Mesodermal cell (in vitro differentiated cells): ENCODE data around the gene CXCR1. TPM values are rescaled to one million over a fixed set of nuclear protein-coding genes. Genes with fewer than 3 reads are reported as not detected.

Experiments used
- H3K27ac ChIP-seq: 2 replicates; pipeline ENCODE4 v1.7.0; 2013; ENCODE audit warnings: mild to moderate bottlenecking, low read depth, low read length, moderate library complexity; ENCODE audit not compliant: severe bottlenecking
- H3K36me3 ChIP-seq: 2 replicates; pipeline ENCODE4 v1.7.1; 2013; ENCODE audit warnings: mild to moderate bottlenecking, low read length, moderate library complexity; ENCODE audit not compliant: control insufficient read depth, insufficient read depth
- H3K4me1 ChIP-seq: one replicate; pipeline ENCODE4 v1.7.1; 2013; ENCODE audit warnings: mild to moderate bottlenecking, low read length; ENCODE audit not compliant: insufficient read depth, control insufficient read depth, poor library complexity, severe bottlenecking
- H3K4me3 ChIP-seq: 2 replicates; pipeline ENCODE4 v1.7.0; 2013; ENCODE audit warnings: low read length, control low read depth, mild to moderate bottlenecking; ENCODE audit not compliant: insufficient read depth, poor library complexity, severe bottlenecking; ENCODE audit errors: extremely low read depth
- H3K9me3 ChIP-seq: 2 replicates; pipeline ENCODE4 v1.7.1; 2013; ENCODE audit warnings: mild to moderate bottlenecking, low read length, moderate library complexity; ENCODE audit not compliant: control insufficient read depth
- WGBS, 2 experiments: methylation state at CpG; one replicate each; pipeline ENCODE4 v1.1.5; 2013; ENCODE audit warnings: missing lambda C conversion rate in 2 of 2; ENCODE audit not compliant: insufficient coverage in 2 of 2; 5-methylcytosine and 5-hydroxymethylcytosine counted together
- polyA plus RNA-seq, 2 experiments: library from polyadenylated mRNA; stranded (reverse); fragments of 50-300 nt; gene quantifications; one replicate each; pipeline ENCODE4 v1.2.3, GENCODE V29; 2013

Gene CXCR1
- not detected for polyA plus RNA-seq (2013, experiment 1 of 2)
- not detected for polyA plus RNA-seq (2013, experiment 2 of 2)

DNA sequence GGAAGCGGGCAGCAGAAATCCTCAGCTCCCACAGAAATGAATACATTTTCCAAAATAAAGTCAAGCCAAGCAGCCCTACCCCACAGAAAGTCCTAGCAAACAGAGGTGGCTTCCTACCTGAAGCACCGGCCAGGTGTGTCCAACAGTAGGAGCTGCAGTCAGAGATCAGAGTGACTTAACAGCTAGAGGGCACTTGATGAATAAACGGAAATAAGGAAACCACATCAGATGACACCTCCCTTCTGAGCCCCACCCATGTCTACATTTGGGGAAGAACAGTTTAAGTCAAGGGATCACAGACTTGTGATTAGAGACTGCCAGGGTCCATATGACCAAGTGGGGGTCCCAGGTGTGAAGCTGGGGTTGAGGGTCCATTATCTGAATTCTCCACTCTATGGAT, at the start of gene CXCR1:
Gene CXCR1 (minus strand): TSS at position 172 of the 400 bp plus-strand sequence. CDS start 1,751 bp downstream, outside the sequence.
- H3K27ac ChIP-seq, result no peak within 1 kb of the TSS
- no peaks in the 10 kb centered on the region for H3K9me3 ChIP-seq
- no peak within 1 kb of the TSS for H3K4me3 ChIP-seq
- no peaks in the 10 kb centered on the region for H3K36me3 ChIP-seq
- 84 to 85% methylated on average over 2 of the region's 3 CpGs for WGBS, 2 experiments
- no peaks in the 10 kb centered on the region for H3K4me1 ChIP-seq

DNA sequence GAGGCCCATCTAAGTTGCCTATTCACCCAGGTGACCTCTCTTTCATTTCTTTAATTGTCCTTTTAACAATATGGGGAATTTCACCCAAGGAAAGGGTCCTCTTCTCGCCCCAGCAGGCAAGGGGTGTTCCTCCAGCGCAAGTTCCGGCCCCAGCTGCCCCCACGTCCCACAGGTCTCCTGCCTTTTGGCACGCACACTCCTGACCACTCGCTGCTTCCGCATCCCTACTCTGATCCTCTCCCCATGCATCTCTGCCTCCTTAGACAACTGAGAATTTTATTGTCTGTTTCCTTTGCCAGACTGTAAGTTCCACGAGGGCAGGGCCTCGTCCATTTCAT, 49.5 kb upstream of the CXCR1 start:
- Histone ChIP-seq H3K36me3 (peaks cover 19% of the 10 kb centered on the region), H3K27ac (peak overlapping the region; percentile 84), H3K4me3 (peak overlapping the region; percentile 100), H3K4me1 (peaks cover 9% of the 10 kb centered on the region), H3K9me3 (no peaks in the 10 kb centered on the region)
- WGBS, 2 experiments, result 85 to 94% methylated on average over 7 of the region's 9 CpGs

DNA sequence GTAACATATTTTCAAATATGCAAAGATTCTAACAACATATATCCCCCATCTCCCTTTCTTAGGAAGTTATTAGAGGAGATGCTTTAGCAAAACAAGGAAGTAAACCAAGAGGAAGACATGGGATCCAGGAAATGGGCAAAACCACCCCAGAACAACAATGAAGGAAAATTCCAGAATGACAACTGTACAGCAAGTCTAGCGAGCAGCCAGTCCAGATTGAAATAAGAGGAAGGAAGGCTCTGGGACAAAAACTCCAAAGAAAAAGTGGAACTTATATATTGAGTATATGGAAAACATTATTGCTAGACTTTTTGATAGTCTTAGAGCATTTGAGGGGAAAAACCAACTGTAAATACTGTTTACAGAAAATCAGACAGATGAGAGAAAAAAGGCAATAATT, 47.4 kb upstream of the CXCR1 start:
- no peaks in the 10 kb centered on the region for H3K4me1 ChIP-seq
- no peaks in the 10 kb centered on the region for H3K36me3 ChIP-seq
- no peak overlapping the region for H3K4me3 ChIP-seq
- H3K27ac ChIP-seq, result no peak overlapping the region
- 100% methylated on average over 1 of the region's 1 CpG; no CpG with 5 or more reads in 1 of the 2 experiments for WGBS, 2 experiments
- H3K9me3 ChIP-seq, result no peaks in the 10 kb centered on the region

DNA sequence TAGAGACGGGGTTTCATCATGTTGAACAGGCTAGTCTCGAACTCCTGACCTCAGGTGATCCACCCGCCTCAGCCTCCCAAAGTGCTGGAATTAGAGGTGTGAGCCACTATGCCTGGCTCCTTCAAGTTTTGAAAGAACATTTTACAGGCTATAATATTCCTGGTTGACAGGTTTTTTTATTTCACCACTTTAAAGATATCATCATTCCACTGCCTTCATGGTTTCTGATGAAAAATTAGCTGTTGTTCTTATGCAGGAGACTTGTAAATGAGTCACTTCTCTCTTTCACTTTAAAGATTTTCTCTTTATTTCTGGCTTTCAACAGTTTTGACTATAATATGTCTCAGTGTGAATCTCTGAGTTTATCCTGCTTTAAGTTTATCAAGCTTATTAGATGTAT, 42.3 kb upstream of the CXCR1 start:
- Histone ChIP-seq H3K4me3 (no peak overlapping the region), H3K36me3 (no peaks in the 10 kb centered on the region), H3K27ac (no peak overlapping the region), H3K4me1 (no peaks in the 10 kb centered on the region), H3K9me3 (no peaks in the 10 kb centered on the region)
- WGBS, 2 experiments, result 97% methylated on average over 3 of the region's 3 CpGs

DNA sequence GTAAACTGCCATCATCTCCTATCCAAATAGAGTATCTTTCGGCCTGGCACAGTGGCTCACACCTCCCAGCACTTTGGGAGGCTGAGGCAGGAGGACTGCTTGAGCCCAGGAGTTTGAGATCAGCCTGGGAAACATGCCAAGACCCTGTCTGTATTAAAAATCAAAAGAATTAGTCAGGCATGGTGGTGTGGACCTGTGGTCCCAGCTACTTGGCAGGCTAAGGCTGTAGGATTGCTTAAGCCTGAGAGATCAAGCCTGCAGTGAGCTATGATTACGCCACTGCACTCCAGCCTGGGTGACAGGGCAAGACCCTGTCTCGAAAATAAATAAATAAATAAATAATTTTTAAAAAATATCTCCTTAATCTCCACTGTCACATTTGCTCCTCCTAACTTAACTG, 35.5 kb upstream of the CXCR1 start:
- Histone ChIP-seq H3K9me3 (no peaks in the 10 kb centered on the region), H3K4me3 (no peak overlapping the region), H3K4me1 (no peaks in the 10 kb centered on the region), H3K36me3 (no peaks in the 10 kb centered on the region), H3K27ac (no peak overlapping the region)
- 80% methylated on average over 1 of the region's 3 CpGs; no CpG with 5 or more reads in 1 of the 2 experiments for WGBS, 2 experiments

DNA sequence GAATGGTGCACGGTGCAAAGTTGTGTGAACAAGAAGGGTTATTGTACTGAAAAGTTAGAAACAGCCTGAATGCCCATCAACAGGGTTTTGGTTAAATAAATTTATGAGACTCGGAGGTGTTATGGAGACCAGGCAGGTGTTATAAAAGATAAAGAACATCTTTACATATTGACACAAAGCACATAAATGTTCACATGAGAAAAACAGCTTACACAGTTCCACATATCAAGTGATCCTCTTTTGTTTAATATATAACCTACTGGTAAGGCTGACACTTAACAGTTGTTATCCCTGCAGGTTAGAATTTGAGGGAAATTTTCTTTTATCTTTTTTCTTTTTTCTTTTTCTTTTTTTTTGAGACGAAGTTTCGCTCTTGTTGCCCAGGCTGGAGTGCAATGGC, 30.2 kb upstream of the CXCR1 start:
- no peaks in the 10 kb centered on the region for H3K4me1 ChIP-seq
- H3K4me3 ChIP-seq, result no peak overlapping the region
- no peaks in the 10 kb centered on the region for H3K36me3 ChIP-seq
- 83% methylated on average over 1 to 3 of the region's 4 CpGs for WGBS, 2 experiments
- H3K9me3 ChIP-seq, result no peaks in the 10 kb centered on the region
- no peak overlapping the region for H3K27ac ChIP-seq

DNA sequence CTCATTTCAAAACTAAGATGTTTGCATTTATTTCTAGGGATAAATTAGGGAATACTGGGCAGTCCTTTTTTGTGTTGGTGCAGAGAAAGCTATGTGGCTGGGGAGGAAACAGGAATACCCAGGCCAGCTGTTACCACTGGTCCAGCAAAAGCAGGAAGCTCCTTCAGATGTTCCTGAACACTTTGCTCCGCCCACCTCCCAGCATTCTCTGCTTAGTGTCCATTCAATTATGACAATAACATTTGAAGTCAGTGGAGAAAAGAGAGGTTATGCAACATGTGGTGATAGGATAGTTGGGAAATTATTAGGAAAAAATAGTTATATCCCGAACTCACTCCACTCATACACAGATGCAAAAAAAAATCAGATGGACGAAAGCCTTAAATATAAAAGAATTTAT, 28.1 kb upstream of the CXCR1 start:
- no peak overlapping the region for H3K27ac ChIP-seq

DNA sequence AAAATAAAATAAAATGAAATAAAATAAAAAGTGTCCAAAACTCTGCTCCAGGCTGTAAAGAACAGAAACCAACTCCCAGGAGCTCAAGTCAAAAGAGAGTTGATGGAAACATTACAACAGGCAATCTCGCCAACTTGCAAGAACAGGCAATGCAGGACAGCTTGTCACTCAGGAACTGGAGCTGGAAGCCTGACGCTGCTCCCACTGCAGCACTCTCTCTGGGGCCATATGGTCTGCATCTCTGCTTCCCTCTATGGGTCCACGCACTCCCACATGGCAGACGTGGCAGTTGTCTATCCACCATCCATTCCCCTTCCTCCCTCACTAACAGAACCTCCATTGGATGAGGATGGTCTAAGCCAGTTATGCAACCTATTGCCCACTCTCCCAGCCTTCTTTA, 26.9 kb upstream of the CXCR1 start:
- H3K27ac ChIP-seq, result no peak overlapping the region
- H3K9me3 ChIP-seq, result no peaks in the 10 kb centered on the region
- H3K4me1 ChIP-seq, result no peaks in the 10 kb centered on the region
- no peak overlapping the region for H3K4me3 ChIP-seq
- WGBS, 2 experiments, result 89 to 92% methylated on average over 4 of the region's 4 CpGs
- no peaks in the 10 kb centered on the region for H3K36me3 ChIP-seq

More for the DNA sequence above, 28.1 kb upstream of the CXCR1 start:
- Histone ChIP-seq H3K36me3 (no peaks in the 10 kb centered on the region), H3K4me3 (no peak overlapping the region), H3K9me3 (no peaks in the 10 kb centered on the region), H3K4me1 (no peaks in the 10 kb centered on the region)
- no CpG with 5 or more reads among the region's 3 CpGs for WGBS, 2 experiments

DNA sequence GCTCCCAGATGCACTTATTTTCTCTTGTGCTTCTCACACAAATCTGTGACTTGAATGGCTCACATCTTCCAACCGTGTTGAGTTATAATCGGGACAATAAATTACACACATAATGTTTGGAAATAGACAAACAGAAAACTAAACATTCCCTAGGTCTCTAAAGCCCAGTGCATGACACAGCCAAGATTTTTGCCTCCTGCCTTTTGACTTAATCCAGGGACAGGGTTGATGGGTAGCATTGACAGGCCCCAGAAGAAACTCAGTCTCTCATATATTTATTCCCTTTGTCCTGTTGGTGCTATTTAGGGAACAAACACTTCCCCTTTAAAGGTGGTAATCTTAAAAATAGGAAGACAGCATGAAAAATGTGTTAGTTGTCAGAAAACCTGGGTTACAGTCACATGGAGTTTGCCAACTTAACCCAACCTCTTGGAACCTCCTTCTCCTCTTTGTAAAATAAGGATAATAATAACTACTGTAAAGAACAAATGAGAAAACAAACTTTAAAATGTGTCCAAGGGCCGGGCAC, 26.2 kb upstream of the CXCR1 start:
- 80 to 83% methylated on average over 1 of the region's 3 CpGs for WGBS, 2 experiments

DNA sequence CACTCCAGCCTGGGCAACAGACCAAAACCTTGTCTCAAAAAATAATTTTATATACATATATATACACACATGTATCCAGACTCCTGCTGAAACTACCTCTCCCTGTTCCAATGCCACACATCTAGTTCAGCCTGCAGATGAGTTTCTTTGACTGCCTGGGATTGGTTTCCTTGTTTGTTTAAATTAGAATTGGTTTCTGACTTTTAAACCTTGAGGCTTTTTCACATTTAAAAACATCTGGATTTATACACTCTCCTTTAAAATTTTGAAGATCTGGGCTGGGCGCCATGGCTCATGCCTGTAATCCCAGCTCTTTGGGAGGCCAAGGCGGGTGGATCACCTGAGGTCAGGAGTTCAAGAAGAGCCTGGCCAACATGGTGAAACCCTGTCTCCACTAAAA, 21.8 kb upstream of the CXCR1 start:
- Histone ChIP-seq H3K36me3 (no peaks in the 10 kb centered on the region), H3K9me3 (no peaks in the 10 kb centered on the region), H3K27ac (no peak overlapping the region), H3K4me1 (no peaks in the 10 kb centered on the region), H3K4me3 (no peak overlapping the region)
- 70 to 100% methylated on average over 2 of the region's 2 CpGs for WGBS, 2 experiments

More for the DNA sequence above, 26.2 kb upstream of the CXCR1 start:
- Histone ChIP-seq H3K36me3 (no peaks in the 10 kb centered on the region), H3K4me3 (no peak overlapping the region), H3K4me1 (no peaks in the 10 kb centered on the region), H3K9me3 (no peaks in the 10 kb centered on the region), H3K27ac (no peak overlapping the region)

DNA sequence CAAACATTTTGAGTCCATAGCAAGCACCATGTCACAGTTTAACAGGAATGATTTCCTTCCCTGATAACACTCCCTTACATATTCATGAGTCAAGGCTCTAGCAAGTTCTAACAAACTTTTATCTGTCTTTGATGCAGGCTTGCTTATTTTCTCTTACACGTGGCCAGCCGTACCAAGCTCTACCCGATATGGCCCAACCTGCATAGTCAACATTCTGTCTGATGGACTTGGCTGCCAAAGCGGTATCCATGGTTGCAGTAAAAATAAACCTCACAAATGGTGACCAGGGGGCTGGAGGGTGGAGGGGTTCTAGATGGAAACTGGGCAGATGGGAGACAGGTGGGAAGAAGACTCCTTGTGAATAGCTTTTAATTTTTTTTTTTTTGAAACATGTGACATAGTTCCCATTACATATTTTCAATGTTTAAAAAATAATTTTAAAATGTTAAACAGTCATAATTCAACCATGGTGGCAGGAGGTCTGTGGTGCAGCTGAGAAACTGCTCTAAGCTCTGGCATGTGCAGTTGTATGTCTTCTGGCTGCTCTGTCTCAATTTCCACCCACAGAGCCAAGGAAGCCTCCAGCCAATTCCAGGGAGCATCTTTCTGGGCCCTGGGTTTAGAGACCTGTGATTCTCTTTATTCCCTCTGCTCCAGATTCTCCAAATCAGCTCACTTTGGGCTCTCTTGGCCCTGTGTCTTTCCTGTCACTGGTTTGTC, 20.7 kb upstream of the CXCR1 start:
- no peak overlapping the region for H3K4me3 ChIP-seq
- H3K27ac ChIP-seq, result no peak overlapping the region
- H3K4me1 ChIP-seq, result no peaks in the 10 kb centered on the region
- H3K9me3 ChIP-seq, result no peaks in the 10 kb centered on the region
- 91 to 100% methylated on average over 4 of the region's 4 CpGs for WGBS, 2 experiments
- no peaks in the 10 kb centered on the region for H3K36me3 ChIP-seq
